IMR-90 (cell line): ENCODE results near the gene FKTN. TPM values are rescaled to one million over a fixed set of nuclear protein-coding genes. Genes with fewer than 3 reads are reported as not detected.
A peak's percentile ranks its signal among the peaks of the same experiment; 100 is the strongest.

Experiments used
- ATAC-seq: fragments of 200-7000 bp; cut with Tn5 transposase; 2 replicates; pipeline ENCODE4 v1.9.1; 2020; ENCODE audit warnings: low read depth, mild to moderate bottlenecking, moderate library complexity
- BruUV-seq: library from RNA; stranded (reverse); fragments of 400-500 nt; replicated peaks from 2 replicates; lab custom pipeline; 2021; lab: Mats Ljungman, UMichigan
- CTCF ChIA-PET: fragments of 300-600 bp; formaldehyde crosslinking; extraction: SDS; loops from one replicate; lab custom pipeline; 2021; ENCODE audit warnings: antibody characterized with exemption; lab: Yijun Ruan, JAX
- POLR2A ChIA-PET: fragments of 300-600 bp; sonication (Branson Sonifier 250); formaldehyde crosslinking; loops from one replicate; lab custom pipeline; 2022; ENCODE audit warnings: antibody characterized with exemption; ENCODE audit not compliant: unreplicated experiment; lab: Charles Lee
- DNase-seq: peaks from one replicate; pipeline ENCODE4 v3.0.0; 2013
- H2AFZ ChIP-seq: replicated peaks from 2 replicates; pipeline ENCODE3; 2013; ENCODE audit warnings: low read length, mild to moderate bottlenecking; ENCODE audit not compliant: poor library complexity
- H2AK5ac ChIP-seq: 2 replicates; pipeline ENCODE4 v1.6.1; 2013; ENCODE audit warnings: low read depth, low read length, inconsistent platforms
- H2AK9ac ChIP-seq: replicated peaks from 2 replicates; pipeline ENCODE3; 2013; ENCODE audit warnings: mild to moderate bottlenecking, low read depth, low read length, moderate library complexity; ENCODE audit not compliant: poor library complexity
- H2BK120ac ChIP-seq: 2 replicates; pipeline ENCODE4 v1.6.1; 2013; ENCODE audit warnings: low read depth, low read length, inconsistent platforms
- H2BK15ac ChIP-seq: 3 replicates; pipeline ENCODE4 v1.6.1; 2013; ENCODE audit warnings: low read depth, low read length, inconsistent platforms
- H2BK20ac ChIP-seq: 2 replicates; pipeline ENCODE4 v1.6.1; 2013; ENCODE audit warnings: low read depth, mild to moderate bottlenecking, inconsistent platforms, low read length, moderate library complexity
- H2BK5ac ChIP-seq: 2 replicates; pipeline ENCODE4 v1.6.1; 2013; ENCODE audit warnings: mild to moderate bottlenecking, low read depth, low read length, inconsistent platforms; ENCODE audit not compliant: poor library complexity, severe bottlenecking
- H3K14ac ChIP-seq: replicated peaks from 2 replicates; pipeline ENCODE4 v1.6.1; 2013; ENCODE audit warnings: low read depth, low read length, inconsistent platforms
- H3K18ac ChIP-seq: 2 replicates; pipeline ENCODE4 v1.6.1; 2013; ENCODE audit warnings: low read depth, low read length, control low read depth
- H3K23ac ChIP-seq: 2 replicates; pipeline ENCODE4 v1.6.1; 2013; ENCODE audit warnings: low read depth, low read length, inconsistent platforms
- H3K27ac ChIP-seq: 2 replicates; pipeline ENCODE4 v1.5.1; 2013; ENCODE audit warnings: mild to moderate bottlenecking, control low read depth, low read length; ENCODE audit not compliant: insufficient read depth
- H3K27me3 ChIP-seq: 2 replicates; pipeline ENCODE4 v1.6.1; 2013; ENCODE audit warnings: low read length; ENCODE audit not compliant: control insufficient read depth, insufficient read depth
- H3K36me3 ChIP-seq: 2 replicates; pipeline ENCODE4 v1.6.1; 2013; ENCODE audit warnings: low read length, mixed read lengths; ENCODE audit not compliant: control insufficient read depth, insufficient read depth
- H3K4ac ChIP-seq: 2 replicates; pipeline ENCODE4 v1.6.1; 2013; ENCODE audit warnings: low read depth, low read length, inconsistent platforms
- H3K4me1 ChIP-seq: 2 replicates; pipeline ENCODE4 v1.6.1; 2013; ENCODE audit warnings: low read length, mixed read lengths; ENCODE audit not compliant: control insufficient read depth, insufficient read depth
- H3K4me2 ChIP-seq: 2 replicates; pipeline ENCODE4 v1.6.1; 2013; ENCODE audit warnings: low read depth, mild to moderate bottlenecking, control low read depth, low read length, moderate library complexity
- H3K4me3 ChIP-seq: 2 replicates; pipeline ENCODE4 v1.5.1; 2013; ENCODE audit warnings: low read depth, mild to moderate bottlenecking, control low read depth, low read length, moderate library complexity; ENCODE audit not compliant: insufficient read depth
- H3K56ac ChIP-seq: 2 replicates; pipeline ENCODE4 v1.6.1; 2013; ENCODE audit warnings: low read length, inconsistent platforms; ENCODE audit not compliant: insufficient read depth; ENCODE audit errors: extremely low read depth
- H3K79me1 ChIP-seq, 2 experiments: 2 replicates each; pipeline ENCODE4 v1.6.1; 2013; ENCODE audit warnings: low read length in 2 of 2, inconsistent platforms in 1 of 2, low read depth in 1 of 2
- H3K9ac ChIP-seq: 2 replicates; pipeline ENCODE4 v1.6.1; 2013; ENCODE audit warnings: low read depth, low read length, control low read depth
- H3K9me1 ChIP-seq: 2 replicates; pipeline ENCODE4 v1.6.1; 2013; ENCODE audit warnings: low read length, inconsistent platforms; ENCODE audit not compliant: insufficient read depth
- H3K9me3 ChIP-seq: 2 replicates; pipeline ENCODE4 v1.6.1; 2013; ENCODE audit warnings: low read length; ENCODE audit not compliant: control insufficient read depth, insufficient read depth
- H4K20me1 ChIP-seq: 2 replicates; pipeline ENCODE4 v1.6.1; 2013; ENCODE audit warnings: low read length, inconsistent platforms; ENCODE audit not compliant: insufficient read depth
- H4K5ac ChIP-seq: 2 replicates; pipeline ENCODE4 v1.6.1; 2013; ENCODE audit warnings: mild to moderate bottlenecking, low read depth, low read length, control low read depth
- H4K8ac ChIP-seq, 2 experiments: 2 replicates each; pipeline ENCODE4 v1.6.1; 2013; ENCODE audit warnings: low read depth in 2 of 2, low read length in 2 of 2, control low read depth in 1 of 2, inconsistent platforms in 1 of 2
- H4K91ac ChIP-seq: 2 replicates; pipeline ENCODE4 v1.6.1; 2013; ENCODE audit warnings: low read depth, low read length, inconsistent platforms; ENCODE audit not compliant: insufficient read depth
- BHLHE40 ChIP-seq: fragments of 150-350 bp; IDR thresholded peaks from 2 replicates; pipeline ENCODE4 v1.6.1; 2016; ENCODE audit warnings: mild to moderate bottlenecking, low read depth, low read length
- CHD1 ChIP-seq: IDR thresholded peaks from 2 replicates; pipeline ENCODE4 v1.6.1; 2012; ENCODE audit warnings: low read depth, low read length, improper control_type of control experiment
- ELK1 ChIP-seq: fragments of 150-350 bp; IDR thresholded peaks from 2 replicates; pipeline ENCODE4 v1.6.1; 2016; ENCODE audit warnings: low read depth, mild to moderate bottlenecking, low read length, moderate library complexity, borderline replicate concordance
- FOS ChIP-seq: fragments of 150-350 bp; IDR thresholded peaks from 2 replicates; pipeline ENCODE4 v1.6.1; 2016; ENCODE audit warnings: low read depth, low read length
- MAFK ChIP-seq: IDR thresholded peaks from 2 replicates; pipeline ENCODE4 v1.6.1; 2012; ENCODE audit warnings: low read depth, low read length, improper control_type of control experiment
- MAZ ChIP-seq: IDR thresholded peaks from 2 replicates; pipeline ENCODE4 v1.6.1; 2012; ENCODE audit warnings: low read depth, mild to moderate bottlenecking, low read length, improper control_type of control experiment, moderate library complexity, borderline replicate concordance
- NFE2L2 ChIP-seq: fragments of 150-350 bp; IDR thresholded peaks from 2 replicates; pipeline ENCODE4 v1.6.1; 2016; ENCODE audit warnings: low read depth, mild to moderate bottlenecking, low read length
- POLR2A ChIP-seq: IDR thresholded peaks from 2 replicates; pipeline ENCODE4 v1.6.1; 2012; ENCODE audit warnings: mild to moderate bottlenecking, low read depth, low read length
- RAD21 ChIP-seq: IDR thresholded peaks from 2 replicates; pipeline ENCODE4 v1.6.1; 2012; ENCODE audit warnings: low read length, improper control_type of control experiment
- RCOR1 ChIP-seq: IDR thresholded peaks from 2 replicates; pipeline ENCODE4 v1.6.1; 2012; ENCODE audit warnings: mild to moderate bottlenecking, low read length, improper control_type of control experiment; ENCODE audit not compliant: insufficient replicate concordance
- RFX5 ChIP-seq: IDR thresholded peaks from 2 replicates; pipeline ENCODE4 v1.8.0; 2012; ENCODE audit warnings: low read depth, mild to moderate bottlenecking, low read length, moderate library complexity
- SMC3 ChIP-seq: fragments of 150-350 bp; IDR thresholded peaks from 2 replicates; pipeline ENCODE4 v1.6.1; 2016; ENCODE audit warnings: low read depth, mild to moderate bottlenecking, antibody characterized with exemption, low read length, moderate library complexity
- WGBS, 2 experiments: methylation state at CpG; one replicate each; pipeline versions ENCODE4 v1.1.5 to v1.1.7; 2013; ENCODE audit warnings: missing lambda C conversion rate in 2 of 2; ENCODE audit not compliant: insufficient read length in 1 of 2; ENCODE audit errors: extremely low coverage in 2 of 2; 5-methylcytosine and 5-hydroxymethylcytosine counted together
- dilution Hi-C: fragments of 300-500 bp; cut with HindIII; formaldehyde crosslinking; loops from one replicate; pipeline ENCODE4 v1.14.3; 2018; ENCODE audit warnings: low sequenced_read_pairs; ENCODE audit not compliant: unreplicated experiment
- in situ Hi-C: fragments of 300-500 bp; cut with MboI; formaldehyde crosslinking; loops from 3 replicates; pipeline ENCODE4 v1.14.3; 2019; ENCODE audit warnings: low sequenced_read_pairs, inconsistent platforms, mixed read lengths
- intact Hi-C: fragments of 100-400 bp; cut with micrococcal nuclease; formaldehyde crosslinking; loops from 2 replicates; pipeline ENCODE4 v1.10.0; 2022
- polyA plus RNA-seq, 3 experiments: library from polyadenylated mRNA; depleted of rRNA; stranded (reverse); fragments of >200 nt; gene quantifications; 2 replicates each; pipeline ENCODE4 v1.2.3, GENCODE V29; 2012; ENCODE audit warnings: low replicate concordance in 1 of 3
- total RNA-seq: library from RNA; depleted of rRNA; stranded (reverse); fragments of >200 nt; gene quantifications from 2 replicates; pipeline ENCODE4 v1.2.3, GENCODE V29; 2012
- TF ChIP-seq, protein P1 (sequence below): fragments of 150-350 bp; IDR thresholded peaks from 2 replicates; pipeline ENCODE4 v1.6.1; 2017; ENCODE audit warnings: mild to moderate bottlenecking, antibody characterized with exemption, low read length, low read depth
- TF ChIP-seq, protein P2 (sequence below): conservative IDR thresholded peaks from 2 replicates; pipeline ENCODE4 v1.5.1; 2012; ENCODE audit warnings: mild to moderate bottlenecking, low read depth, low read length, improper control_type of control experiment

Gene FKTN
- total and polyA plus RNA-seq, 2 of the 4 experiments (the other 2 are of a cell fraction) = 8.6 to 20.3 TPM

DNA sequence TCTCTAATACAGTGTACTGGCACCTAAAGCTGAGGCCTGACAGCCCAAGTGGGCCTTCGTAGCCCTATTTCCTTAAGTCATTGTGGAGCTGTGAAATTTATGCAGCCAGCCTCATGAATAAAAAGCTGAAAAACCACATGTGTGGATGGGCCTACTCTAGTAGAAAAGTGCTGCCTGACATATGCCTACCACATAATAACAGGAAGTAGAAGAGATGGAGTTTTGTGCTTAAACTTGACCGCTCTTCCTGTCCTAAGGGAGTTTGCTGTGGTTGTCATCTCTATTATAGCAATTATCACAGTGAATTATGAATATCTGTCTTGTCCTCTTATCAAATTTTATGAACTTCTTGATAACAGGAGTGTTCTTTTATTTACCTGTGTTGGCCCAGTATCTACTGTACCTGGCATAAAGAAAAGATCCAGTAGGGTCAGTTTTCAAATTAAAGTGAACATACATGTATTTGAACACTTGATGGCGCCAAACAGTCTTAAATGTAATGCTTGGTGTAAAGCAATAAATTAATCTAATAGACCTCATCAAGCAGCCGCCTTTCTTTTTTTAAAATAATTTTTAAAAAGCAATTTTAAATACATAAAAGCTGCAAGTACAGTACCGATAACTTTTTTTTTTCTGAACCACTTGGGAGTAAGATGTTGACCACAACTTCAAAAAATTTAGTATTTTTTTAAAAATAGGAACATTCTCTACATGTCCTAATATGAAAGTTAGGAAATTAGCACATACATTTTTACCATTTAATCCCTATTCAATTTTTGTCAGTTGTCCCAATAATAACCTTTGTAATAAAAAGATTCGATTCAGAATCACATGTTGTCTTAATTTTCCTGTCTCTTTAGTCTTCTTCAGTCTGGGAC lies 51.0 kb downstream of the FKTN start:
- no peak overlapping the region for H3K27ac ChIP-seq
- TF ChIP-seq ELK1 = no peak
- TF ChIP-seq MAFK = no peak
- TF ChIP-seq, protein P1, sequence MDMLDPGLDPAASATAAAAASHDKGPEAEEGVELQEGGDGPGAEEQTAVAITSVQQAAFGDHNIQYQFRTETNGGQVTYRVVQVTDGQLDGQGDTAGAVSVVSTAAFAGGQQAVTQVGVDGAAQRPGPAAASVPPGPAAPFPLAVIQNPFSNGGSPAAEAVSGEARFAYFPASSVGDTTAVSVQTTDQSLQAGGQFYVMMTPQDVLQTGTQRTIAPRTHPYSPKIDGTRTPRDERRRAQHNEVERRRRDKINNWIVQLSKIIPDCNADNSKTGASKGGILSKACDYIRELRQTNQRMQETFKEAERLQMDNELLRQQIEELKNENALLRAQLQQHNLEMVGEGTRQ = no peak
- TF ChIP-seq RAD21 = peak; percentile 60
- TF ChIP-seq MAZ = no peak
- TF ChIP-seq RCOR1 = no peak
- no peak for TF ChIP-seq RFX5
- peak; percentile 47; the same call in 1 of the 2 replicates for TF ChIP-seq SMC3
- TF ChIP-seq, protein P2, sequence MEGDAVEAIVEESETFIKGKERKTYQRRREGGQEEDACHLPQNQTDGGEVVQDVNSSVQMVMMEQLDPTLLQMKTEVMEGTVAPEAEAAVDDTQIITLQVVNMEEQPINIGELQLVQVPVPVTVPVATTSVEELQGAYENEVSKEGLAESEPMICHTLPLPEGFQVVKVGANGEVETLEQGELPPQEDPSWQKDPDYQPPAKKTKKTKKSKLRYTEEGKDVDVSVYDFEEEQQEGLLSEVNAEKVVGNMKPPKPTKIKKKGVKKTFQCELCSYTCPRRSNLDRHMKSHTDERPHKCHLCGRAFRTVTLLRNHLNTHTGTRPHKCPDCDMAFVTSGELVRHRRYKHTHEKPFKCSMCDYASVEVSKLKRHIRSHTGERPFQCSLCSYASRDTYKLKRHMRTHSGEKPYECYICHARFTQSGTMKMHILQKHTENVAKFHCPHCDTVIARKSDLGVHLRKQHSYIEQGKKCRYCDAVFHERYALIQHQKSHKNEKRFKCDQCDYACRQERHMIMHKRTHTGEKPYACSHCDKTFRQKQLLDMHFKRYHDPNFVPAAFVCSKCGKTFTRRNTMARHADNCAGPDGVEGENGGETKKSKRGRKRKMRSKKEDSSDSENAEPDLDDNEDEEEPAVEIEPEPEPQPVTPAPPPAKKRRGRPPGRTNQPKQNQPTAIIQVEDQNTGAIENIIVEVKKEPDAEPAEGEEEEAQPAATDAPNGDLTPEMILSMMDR = peak; percentile 61
- TF ChIP-seq CHD1 = no peak
- TF ChIP-seq FOS = no peak
- no peak for TF ChIP-seq BHLHE40
- no peak for TF ChIP-seq POLR2A
- TF ChIP-seq NFE2L2 = no peak

More for the DNA sequence above, 51.0 kb downstream of the FKTN start:
- BruUV-seq = no TSS peak
- Histone ChIP-seq H3K36me3 (0 out of 2 replicates have a peak, but pooled peaks cover 3% of the 10 kb centered on the region), H2BK5ac (no peak overlapping the region), H3K23ac (no peak overlapping the region), H3K4me1 (no peaks in the 10 kb centered on the region), H2BK120ac (no peak overlapping the region), H3K79me1 (no peaks in the 10 kb centered on the region), H2AFZ (no peak overlapping the region), H4K91ac (no peak overlapping the region), H3K18ac (no peak overlapping the region), H3K4ac (no peak overlapping the region), H3K4me3 (no peak overlapping the region), H3K4me2 (no peak overlapping the region), H3K56ac (no peak overlapping the region), H3K9ac (no peak overlapping the region), H2AK5ac (no peak overlapping the region), H2AK9ac (no peak overlapping the region), H3K9me1 (no peaks in the 10 kb centered on the region), H4K20me1 (no peaks in the 10 kb centered on the region), H3K27me3 (no peaks in the 10 kb centered on the region), H2BK20ac (no peak overlapping the region), H2BK15ac (no peak overlapping the region), H4K8ac (no peak overlapping the region), H4K5ac (no peak overlapping the region), H3K9me3 (no peaks in the 10 kb centered on the region), H3K14ac (no peak overlapping the region)
- DNase-seq = peak; percentile 59
- ChIA-PET POLR2A (no interaction called here), CTCF (interaction anchor here (0.7 to 1.9 kb wide), 5 partner anchors 12 to 106 kb away, joined by 3 to 5 read pairs (median 3); no protein-coding TSS in a partner anchor)
- in situ Hi-C loops (no loop called here), intact Hi-C loops (loop anchor here (1.0 to 2.0 kb wide), 2 partner anchors 110 to 272 kb away; no protein-coding TSS in a partner anchor), dilution Hi-C loops (no loop called here)
- no CpG with 5 or more reads among the region's 6 CpGs for WGBS, 2 experiments
- peak; percentile 73 for ATAC-seq
